GM12873 (cell line): Measurements from ENCODE around the gene KRTAP10-1.

Source experiments
- CTCF ChIP-seq: IDR thresholded peaks from 2 replicates; pipeline ENCODE4 v1.5.1; 2012; ENCODE audit warnings: low read depth, mild to moderate bottlenecking, moderate library complexity, low read length, control low read depth; ENCODE audit not compliant: insufficient read depth; ENCODE audit errors: missing control alignments

The KRTAP10-1 gene

GRCh38 chr21:44532712-44533111, 7.3 kb downstream of the KRTAP10-1 start:
- TF ChIP-seq CTCF: no peak

GRCh38 chr21:44531606-44532564, 8.1 kb downstream of the KRTAP10-1 start:
- no peak for TF ChIP-seq CTCF

GRCh38 chr21:44530903-44531605, 8.9 kb downstream of the KRTAP10-1 start:
- TF ChIP-seq CTCF: no peak

GRCh38 chr21:44530221-44530902, 9.6 kb downstream of the KRTAP10-1 start:
- TF ChIP-seq CTCF: no peak

GRCh38 chr21:44529503-44530125, 10.4 kb downstream of the KRTAP10-1 start:
- TF ChIP-seq CTCF: no peak

GRCh38 chr21:44529011-44529421, 11.0 kb downstream of the KRTAP10-1 start:
- TF ChIP-seq CTCF: no peak
